Measurements from ENCODE around the gene ERBB4. TPM values are rescaled to one million over a fixed set of nuclear protein-coding genes. Genes with fewer than 3 reads are reported as not detected.

The ERBB4 gene
- total RNA-seq, 4 donors from 2014 or later: 5.5 to 21.0 (median 18.3) TPM

DNA sequence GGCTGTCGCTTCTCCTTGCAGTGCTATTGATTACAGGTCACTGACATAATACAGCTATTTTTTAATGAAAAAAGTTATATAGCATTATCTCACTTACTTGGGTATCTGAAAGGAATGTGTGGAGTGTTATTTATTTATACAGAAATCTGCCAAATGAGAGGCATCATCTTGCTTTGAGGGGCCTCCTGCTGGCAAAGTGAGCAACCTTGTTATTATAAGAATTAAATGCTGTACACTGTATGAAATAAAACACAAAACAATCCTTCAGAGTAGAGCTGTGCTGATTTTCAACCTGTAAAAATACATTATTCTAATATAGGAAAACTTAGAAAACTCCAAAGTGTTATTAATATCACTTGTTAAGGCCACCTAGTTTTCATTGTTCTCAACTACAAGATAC is 20.9 kb downstream of the ERBB4 start:
- no peaks in the 10 kb centered on the region for H3K9me3 ChIP-seq
- no peak overlapping the region for H3K4me3 ChIP-seq (replicated peaks in 1 of 3)
- H3K27me3 ChIP-seq: no peaks in the 10 kb centered on the region
- TF ChIP-seq, protein P1, sequence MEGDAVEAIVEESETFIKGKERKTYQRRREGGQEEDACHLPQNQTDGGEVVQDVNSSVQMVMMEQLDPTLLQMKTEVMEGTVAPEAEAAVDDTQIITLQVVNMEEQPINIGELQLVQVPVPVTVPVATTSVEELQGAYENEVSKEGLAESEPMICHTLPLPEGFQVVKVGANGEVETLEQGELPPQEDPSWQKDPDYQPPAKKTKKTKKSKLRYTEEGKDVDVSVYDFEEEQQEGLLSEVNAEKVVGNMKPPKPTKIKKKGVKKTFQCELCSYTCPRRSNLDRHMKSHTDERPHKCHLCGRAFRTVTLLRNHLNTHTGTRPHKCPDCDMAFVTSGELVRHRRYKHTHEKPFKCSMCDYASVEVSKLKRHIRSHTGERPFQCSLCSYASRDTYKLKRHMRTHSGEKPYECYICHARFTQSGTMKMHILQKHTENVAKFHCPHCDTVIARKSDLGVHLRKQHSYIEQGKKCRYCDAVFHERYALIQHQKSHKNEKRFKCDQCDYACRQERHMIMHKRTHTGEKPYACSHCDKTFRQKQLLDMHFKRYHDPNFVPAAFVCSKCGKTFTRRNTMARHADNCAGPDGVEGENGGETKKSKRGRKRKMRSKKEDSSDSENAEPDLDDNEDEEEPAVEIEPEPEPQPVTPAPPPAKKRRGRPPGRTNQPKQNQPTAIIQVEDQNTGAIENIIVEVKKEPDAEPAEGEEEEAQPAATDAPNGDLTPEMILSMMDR (IDR thresholded peaks at IDR 0.05): no peak
- TF ChIP-seq POLR2A (IDR thresholded peaks at IDR 0.05): no peak
- no peaks in the 10 kb centered on the region for H3K36me3 ChIP-seq
- H3K4me1 ChIP-seq: no peaks in the 10 kb centered on the region
- intact Hi-C loops (cut with DNase I): no loop called here
- no peak overlapping the region for H3K27ac ChIP-seq
- 90 to 91% methylated on average over 1 of the region's 1 CpG for WGBS, 2 donors
- DNase-seq: no peak

DNA sequence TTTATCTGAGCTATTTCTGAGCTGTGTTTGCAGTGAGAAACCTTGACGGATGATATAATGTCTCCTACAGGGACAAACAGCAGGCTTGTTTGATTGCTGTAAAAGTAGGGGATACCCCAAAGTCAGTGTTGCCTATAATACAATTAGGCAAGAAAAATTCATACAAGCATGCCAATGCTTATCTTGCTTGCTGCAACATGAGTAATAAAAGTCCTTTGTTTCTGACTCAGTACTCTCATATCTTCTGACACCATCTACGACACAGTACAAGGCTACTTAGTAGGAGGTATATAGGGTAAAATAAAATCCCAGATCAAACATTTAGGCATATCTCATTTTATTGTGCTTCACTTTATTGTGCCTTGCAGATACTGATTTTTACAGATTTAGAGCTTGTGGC is 33.0 kb downstream of the ERBB4 start:
- Histone ChIP-seq H3K27ac (no peak overlapping the region), H3K9me3 (no peaks in the 10 kb centered on the region), H3K27me3 (no peaks in the 10 kb centered on the region), H3K36me3 (no peaks in the 10 kb centered on the region), H3K4me3 (replicated peaks in 1 of 3) (no peak overlapping the region), H3K4me1 (no peaks in the 10 kb centered on the region)
- intact Hi-C loops (cut with DNase I): no loop called here
- no peak for DNase-seq
- TF ChIP-seq POLR2A (IDR thresholded peaks at IDR 0.05): no peak
- TF ChIP-seq, protein P1 (IDR thresholded peaks at IDR 0.05): no peak
- WGBS, 2 donors: 84 to 85% methylated on average over 2 of the region's 2 CpGs

DNA sequence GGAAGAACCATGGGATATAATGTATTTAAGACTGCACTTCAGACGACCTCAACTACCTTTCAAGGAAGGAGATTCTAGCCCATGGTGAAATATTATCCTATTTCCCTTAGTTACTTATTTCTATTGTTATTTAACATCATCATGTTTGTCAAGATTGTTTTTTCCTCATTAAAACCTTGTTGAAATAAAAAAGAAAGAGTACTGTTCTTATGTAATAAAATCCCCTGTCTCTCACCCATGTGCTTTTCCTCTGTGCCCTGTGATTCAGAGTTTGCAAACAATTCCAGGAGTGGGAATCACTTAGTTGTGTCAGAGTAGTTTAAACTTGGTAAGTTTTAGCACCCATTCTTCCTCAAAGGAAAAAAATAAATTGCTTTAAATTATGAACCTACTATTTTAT is 43.6 kb downstream of the ERBB4 start:
- no peak for DNase-seq
- H3K27me3 ChIP-seq: no peaks in the 10 kb centered on the region
- H3K9me3 ChIP-seq: no peaks in the 10 kb centered on the region
- 75 to 85% methylated on average over 1 of the region's 1 CpG for WGBS, 2 donors
- peaks cover 0 to 5% of the 10 kb centered on the region in 2 donors for H3K4me1 ChIP-seq
- no peaks in the 10 kb centered on the region for H3K36me3 ChIP-seq
- H3K27ac ChIP-seq: no peak overlapping the region
- intact Hi-C loops (cut with DNase I): no loop called here
- no peak overlapping the region for H3K4me3 ChIP-seq (replicated peaks in 1 of 3)
- TF ChIP-seq POLR2A (IDR thresholded peaks at IDR 0.05): no peak
- TF ChIP-seq, protein P1 (IDR thresholded peaks at IDR 0.05): no peak

DNA sequence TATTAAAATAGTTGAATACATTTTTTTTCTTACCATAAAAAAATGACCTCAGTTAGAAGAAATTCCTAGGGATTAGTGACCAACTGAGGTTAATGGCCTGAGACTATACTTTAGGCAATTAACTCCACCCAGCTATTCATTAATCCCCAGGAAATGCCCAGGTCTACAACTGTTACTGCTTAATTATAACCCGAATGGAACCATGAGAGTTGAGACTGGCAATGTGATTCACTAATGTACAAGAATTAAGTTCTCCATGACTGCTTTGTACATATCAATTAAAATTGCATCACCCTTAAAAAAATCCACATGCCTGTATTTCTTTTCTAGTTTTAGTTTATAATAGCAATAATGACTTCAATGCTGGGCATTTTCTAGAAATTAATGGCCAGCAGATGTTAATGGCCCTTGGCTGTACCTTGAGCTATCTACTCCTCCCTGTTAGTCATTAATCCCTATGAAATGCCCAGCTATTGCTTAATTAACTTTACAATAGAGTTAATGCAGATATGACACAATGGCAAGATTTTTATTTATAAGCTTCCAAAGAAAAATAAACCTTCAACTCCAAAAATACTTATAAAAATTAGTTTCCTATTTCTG is 44.1 kb downstream of the ERBB4 start:
- H3K4me3 ChIP-seq (replicated peaks in 1 of 3): no peak overlapping the region
- peaks cover 0 to 5% of the 10 kb centered on the region in 2 donors for H3K4me1 ChIP-seq
- H3K36me3 ChIP-seq: no peaks in the 10 kb centered on the region
- no peak overlapping the region for H3K27ac ChIP-seq
- DNase-seq: no peak
- 82 to 96% methylated on average over 1 of the region's 1 CpG for WGBS, 2 donors
- no peaks in the 10 kb centered on the region for H3K9me3 ChIP-seq
- intact Hi-C loops (cut with DNase I): no loop called here
- H3K27me3 ChIP-seq: no peaks in the 10 kb centered on the region
- no peak for TF ChIP-seq POLR2A (IDR thresholded peaks at IDR 0.05)
- TF ChIP-seq, protein P1 (IDR thresholded peaks at IDR 0.05): no peak

DNA sequence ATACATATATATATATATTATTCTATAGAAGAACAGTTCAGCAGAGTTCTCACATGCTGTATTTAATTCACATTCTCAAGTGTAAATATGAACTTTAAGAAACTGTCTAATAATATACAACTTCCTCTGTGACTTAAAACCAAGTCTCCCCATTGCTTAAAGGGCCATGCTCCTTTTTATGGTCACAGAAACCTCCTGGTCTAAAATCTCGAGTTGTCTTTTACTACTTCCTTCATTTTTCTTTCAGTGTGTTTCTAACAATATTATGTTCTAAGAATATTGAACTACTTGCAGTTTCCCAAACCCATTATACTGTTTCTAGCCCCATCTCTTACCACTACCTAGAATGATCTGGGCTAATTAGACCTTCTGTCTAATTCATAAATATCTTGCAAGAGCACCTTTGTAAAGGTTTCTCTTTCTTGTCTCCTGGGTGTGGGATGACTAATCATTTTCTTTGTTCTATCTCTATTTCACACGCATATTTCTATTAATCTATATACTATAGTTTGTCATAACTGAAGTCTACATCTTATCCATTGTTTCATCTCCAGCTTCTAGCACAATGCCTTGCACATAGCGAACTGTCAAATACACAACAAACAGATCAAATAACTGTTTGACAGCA is 48.8 kb downstream of the ERBB4 start:
- Histone ChIP-seq H3K4me1 (no peaks in the 10 kb centered on the region), H3K36me3 (no peaks in the 10 kb centered on the region), H3K9me3 (no peaks in the 10 kb centered on the region), H3K4me3 (replicated peaks in 1 of 3) (no peak overlapping the region), H3K27ac (no peak overlapping the region), H3K27me3 (no peaks in the 10 kb centered on the region)
- WGBS, 2 donors: 84 to 88% methylated on average over 3 of the region's 3 CpGs
- intact Hi-C loops (cut with DNase I): no loop called here
- TF ChIP-seq, protein P1 (IDR thresholded peaks at IDR 0.05): no peak
- no peak for TF ChIP-seq POLR2A (IDR thresholded peaks at IDR 0.05)
- no peak for DNase-seq
